HG03378 (cell line): Measurements from ENCODE around the gene PADI3.

Source experiments
- ATAC-seq: cut with Tn5 transposase; IDR thresholded peaks from one replicate; pipeline ENCODE4 v1.9.1; 2021; ENCODE audit warnings: mild to moderate bottlenecking, moderate library complexity; ENCODE audit not compliant: unreplicated experiment

The PADI3 gene

DNA sequence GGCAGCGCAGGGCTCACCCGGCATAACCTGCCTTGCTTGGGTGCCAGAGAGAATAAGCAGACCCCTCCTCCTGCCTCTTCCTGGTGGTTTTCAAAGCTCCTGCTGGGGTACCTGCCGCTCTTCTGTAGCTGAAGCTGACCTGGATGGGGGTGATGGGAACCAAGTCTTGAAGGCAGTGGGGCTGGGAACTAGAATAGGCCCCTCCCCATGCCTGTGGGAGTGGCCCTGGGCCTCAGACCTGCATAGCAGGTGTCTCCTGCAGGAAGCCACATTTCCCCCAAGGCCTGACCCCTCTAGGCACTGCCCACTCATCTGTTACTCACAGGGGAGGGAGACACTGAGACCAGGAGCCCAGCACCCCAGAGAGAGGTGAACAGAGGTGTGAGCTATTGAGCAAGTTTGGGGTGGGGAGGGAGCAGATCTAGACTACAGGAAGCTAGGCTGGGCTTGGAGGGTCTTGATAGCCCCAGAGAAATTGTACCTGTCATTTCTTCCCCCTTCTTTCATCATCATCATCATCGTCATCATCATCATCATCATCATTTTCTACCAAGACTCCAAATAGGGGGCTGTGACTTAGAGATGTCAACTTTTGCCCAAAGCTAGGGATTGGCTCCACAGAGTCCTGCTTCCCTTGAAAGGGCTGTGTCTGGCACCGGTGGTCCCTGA is 33.9 kb upstream of the PADI3 start:
- ATAC-seq: no peak

GRCh38 chr1:17215545-17215890 is 33.4 kb upstream of the PADI3 start:
- ATAC-seq: no peak

DNA sequence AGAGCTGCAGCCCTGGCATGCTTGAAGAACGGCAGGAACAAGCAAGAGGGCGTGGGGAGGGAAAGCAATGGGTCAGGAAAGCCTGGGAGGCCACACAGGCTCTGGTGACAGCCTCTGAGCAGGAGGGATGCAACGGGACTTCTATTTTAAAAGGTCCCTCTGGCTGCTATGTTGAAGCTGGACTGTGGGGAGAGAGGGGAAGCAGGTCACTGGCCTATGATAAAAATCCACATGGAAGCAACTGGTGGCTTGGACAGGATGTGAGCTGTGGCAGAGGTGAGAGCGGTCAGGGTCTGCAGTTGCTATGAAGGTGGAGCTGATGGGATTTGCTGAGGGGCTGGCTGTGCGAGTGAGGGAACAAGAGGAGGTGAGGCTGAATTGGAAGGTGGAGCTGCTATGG is 32.8 kb upstream of the PADI3 start:
- ATAC-seq: no peak

GRCh38 chr1:17217607-17218006 is 31.3 kb upstream of the PADI3 start:
- no peak for ATAC-seq

DNA sequence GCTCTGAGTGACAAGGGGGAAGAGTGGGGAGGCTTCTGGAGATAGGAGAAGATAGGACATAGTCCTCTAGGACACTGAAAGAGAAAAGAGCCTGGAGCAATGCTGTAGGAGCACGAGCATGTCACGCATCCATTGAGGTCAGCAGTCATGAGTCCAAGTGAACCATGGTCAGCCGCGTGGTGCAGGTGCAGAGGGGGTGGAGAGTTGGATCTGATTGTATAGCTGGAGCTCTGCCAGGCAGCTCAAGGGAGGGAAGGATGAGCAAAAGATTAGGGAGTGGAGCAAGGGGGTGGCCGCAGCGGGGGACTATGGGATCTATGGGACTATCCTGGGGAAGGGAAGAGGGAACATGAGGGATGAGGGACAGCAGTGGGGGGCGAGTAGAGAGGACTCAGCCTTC is 30.0 kb upstream of the PADI3 start:
- ATAC-seq: no peak

GRCh38 chr1:17220287-17220686 is 28.6 kb upstream of the PADI3 start:
- ATAC-seq: no peak

- no peak for ATAC-seq
Measured at GRCh38 chr1:17222557-17222956, 26.3 kb upstream of the PADI3 start.

GRCh38 chr1:17224434-17224833 is 24.5 kb upstream of the PADI3 start:
- ATAC-seq: no peak

DNA sequence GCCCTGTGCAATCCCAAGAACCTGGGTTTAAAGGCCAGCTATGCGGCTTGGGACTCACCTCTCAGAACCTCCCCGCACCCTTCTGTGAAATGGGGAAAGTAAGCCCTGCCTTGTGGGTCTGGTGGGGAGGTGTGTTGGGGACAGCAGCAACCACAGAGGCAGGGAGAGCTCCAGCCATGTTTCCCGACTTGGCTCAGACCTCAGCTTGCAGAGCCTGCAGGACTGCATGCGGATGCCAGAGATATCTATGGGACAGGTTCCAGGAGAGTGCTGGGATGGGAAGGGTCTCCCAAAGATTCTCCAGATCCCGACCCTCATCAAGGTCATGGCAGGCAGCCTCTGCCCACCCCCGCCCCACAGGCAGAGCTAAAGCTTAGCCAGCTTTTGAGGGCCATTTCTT is 23.8 kb upstream of the PADI3 start:
- ATAC-seq: no peak

GRCh38 chr1:17227358-17227915 is 21.5 kb upstream of the PADI3 start:
- no peak for ATAC-seq

- ATAC-seq: no peak
Measured at GRCh38 chr1:17228619-17229018, 20.3 kb upstream of the PADI3 start.

DNA sequence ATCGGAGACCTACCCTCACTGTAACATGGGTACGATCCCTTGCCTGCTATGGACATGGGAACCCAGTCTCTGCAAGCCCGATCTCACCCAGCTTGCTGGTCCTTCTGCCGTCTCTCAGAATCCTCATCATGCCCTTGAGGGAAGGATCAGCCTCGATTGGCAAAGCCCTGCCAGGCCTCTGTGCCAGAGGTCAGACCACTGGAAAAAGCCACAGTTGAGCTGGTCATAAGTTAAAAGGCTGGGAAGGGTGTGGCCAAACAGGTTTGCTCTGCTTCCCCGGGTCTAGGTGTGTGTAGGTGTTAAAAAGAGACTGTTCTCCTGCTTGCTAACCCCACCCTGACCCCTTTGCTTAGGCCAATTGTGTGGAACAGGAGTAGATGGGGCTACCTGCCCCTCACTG is 19.5 kb upstream of the PADI3 start:
- no peak for ATAC-seq

GRCh38 chr1:17230106-17230505 is 18.8 kb upstream of the PADI3 start:
- no peak for ATAC-seq

- ATAC-seq: no peak
Measured at GRCh38 chr1:17230671-17231310, 18.1 kb upstream of the PADI3 start.

GRCh38 chr1:17232759-17233661 is 15.9 kb upstream of the PADI3 start:
- no peak for ATAC-seq

GRCh38 chr1:17233675-17234320 is 15.1 kb upstream of the PADI3 start:
- no peak for ATAC-seq

- ATAC-seq: no peak
Measured at GRCh38 chr1:17234405-17234804, 14.5 kb upstream of the PADI3 start.

DNA sequence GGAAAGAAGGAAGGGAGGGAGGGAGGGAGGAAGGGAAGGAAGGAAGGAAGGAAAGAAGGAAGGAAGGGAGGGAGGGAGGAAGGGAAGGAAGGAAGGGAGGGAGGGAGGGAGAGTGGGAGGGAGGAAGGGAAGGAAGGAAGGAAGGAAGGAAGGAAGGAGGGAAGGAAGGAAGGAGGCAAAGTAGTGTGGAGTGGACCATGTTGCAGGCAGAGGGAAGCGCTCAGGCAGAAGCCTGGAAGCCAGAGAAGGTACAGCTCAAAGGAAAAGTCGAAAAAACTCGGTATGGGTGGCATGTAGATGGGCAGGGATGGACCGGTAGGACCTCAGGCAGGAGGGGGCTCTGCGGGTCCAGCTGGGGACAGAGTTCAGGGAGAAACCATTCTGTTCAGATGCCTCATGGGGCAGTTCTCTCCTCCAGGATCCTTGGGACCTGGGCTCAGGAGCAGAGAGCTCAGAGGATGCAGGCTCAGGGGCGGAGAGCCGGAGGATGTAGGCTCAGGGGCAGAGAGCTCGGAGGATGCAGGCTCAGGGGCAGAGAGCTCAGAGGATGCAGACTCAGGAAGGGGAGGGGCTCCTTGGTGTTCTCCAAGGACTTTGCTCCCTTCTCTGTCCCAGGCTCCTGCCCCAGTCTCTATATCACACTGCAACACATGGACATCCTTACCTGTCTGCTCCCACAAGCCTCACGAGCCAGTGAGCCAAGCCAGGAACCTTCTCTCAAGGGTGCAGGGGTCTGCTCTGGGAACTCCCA is 13.6 kb upstream of the PADI3 start:
- no peak for ATAC-seq

DNA sequence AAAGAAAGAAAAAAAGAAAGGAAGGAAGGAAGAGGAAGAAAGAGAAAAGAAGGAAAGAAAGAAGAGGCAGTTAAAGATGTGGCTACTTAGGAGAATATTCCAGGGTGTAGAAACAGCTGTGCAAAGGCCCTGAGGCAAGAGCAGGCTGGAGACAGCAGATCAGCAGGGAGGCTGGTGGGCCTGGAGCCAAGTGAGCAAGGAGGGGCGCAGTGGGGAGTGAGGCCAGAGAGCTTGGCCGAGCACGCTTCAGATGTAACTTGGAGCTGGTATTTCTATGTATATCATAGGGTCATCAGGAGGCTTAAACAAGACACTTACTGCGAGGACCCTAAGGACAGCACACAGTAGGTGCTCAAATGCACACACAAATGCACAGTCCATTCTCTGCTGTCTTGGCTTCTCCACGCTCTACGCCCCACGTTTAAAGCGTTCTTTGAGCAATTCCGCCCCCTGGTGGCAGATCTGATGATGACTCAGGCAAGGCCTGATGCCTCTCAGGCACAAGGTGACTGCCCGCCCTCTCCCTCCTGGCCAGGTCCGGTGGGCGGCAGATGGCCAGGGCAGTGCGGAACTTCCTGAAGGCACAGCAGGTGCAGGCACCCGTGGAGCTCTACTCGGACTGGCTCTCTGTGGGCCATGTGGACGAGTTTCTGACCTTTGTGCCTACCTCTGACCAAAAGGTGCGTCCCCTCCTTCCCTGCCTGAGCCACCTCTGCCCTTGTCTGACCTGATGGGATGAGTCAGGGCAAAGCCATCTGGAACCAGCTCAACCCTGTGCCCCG is 11.9 kb upstream of the PADI3 start:
- ATAC-seq: no peak

GRCh38 chr1:17237561-17237903 is 11.4 kb upstream of the PADI3 start:
- ATAC-seq: no peak
